ENCODE results near the gene NES. TPM values are rescaled to one million over a fixed set of nuclear protein-coding genes. Genes with fewer than 3 reads are reported as not detected.

Gene NES
- total and polyA plus RNA-seq, 2 experiments from 2014 or later = 25.0 to 95.9 TPM

DNA sequence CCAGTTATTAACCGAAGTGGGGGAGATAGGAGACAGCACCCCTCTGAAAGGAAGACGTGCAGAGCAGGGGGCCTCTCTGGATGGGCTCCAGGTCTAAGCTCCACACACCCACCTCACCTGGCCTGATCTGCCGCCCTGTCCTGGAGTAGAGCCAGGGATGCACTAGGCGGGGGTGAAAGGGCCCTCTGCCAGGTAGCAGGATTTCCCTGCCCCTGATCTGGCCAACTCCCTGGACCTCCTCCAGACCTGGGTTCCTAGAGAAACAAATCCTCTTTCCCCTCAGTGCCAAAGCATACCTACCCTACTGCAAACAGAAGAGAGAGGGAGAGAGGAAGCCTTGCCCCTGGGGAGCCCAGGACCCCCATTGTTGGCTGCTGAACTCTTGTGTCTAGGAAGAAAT, 26.1 kb upstream of the NES start (continued):
- TF ChIP-seq, protein P1, sequence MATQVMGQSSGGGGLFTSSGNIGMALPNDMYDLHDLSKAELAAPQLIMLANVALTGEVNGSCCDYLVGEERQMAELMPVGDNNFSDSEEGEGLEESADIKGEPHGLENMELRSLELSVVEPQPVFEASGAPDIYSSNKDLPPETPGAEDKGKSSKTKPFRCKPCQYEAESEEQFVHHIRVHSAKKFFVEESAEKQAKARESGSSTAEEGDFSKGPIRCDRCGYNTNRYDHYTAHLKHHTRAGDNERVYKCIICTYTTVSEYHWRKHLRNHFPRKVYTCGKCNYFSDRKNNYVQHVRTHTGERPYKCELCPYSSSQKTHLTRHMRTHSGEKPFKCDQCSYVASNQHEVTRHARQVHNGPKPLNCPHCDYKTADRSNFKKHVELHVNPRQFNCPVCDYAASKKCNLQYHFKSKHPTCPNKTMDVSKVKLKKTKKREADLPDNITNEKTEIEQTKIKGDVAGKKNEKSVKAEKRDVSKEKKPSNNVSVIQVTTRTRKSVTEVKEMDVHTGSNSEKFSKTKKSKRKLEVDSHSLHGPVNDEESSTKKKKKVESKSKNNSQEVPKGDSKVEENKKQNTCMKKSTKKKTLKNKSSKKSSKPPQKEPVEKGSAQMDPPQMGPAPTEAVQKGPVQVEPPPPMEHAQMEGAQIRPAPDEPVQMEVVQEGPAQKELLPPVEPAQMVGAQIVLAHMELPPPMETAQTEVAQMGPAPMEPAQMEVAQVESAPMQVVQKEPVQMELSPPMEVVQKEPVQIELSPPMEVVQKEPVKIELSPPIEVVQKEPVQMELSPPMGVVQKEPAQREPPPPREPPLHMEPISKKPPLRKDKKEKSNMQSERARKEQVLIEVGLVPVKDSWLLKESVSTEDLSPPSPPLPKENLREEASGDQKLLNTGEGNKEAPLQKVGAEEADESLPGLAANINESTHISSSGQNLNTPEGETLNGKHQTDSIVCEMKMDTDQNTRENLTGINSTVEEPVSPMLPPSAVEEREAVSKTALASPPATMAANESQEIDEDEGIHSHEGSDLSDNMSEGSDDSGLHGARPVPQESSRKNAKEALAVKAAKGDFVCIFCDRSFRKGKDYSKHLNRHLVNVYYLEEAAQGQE (IDR thresholded peaks at IDR 0.05; ENCODE audit: unreplicated experiment) = no peak
- TF ChIP-seq, protein P2, sequence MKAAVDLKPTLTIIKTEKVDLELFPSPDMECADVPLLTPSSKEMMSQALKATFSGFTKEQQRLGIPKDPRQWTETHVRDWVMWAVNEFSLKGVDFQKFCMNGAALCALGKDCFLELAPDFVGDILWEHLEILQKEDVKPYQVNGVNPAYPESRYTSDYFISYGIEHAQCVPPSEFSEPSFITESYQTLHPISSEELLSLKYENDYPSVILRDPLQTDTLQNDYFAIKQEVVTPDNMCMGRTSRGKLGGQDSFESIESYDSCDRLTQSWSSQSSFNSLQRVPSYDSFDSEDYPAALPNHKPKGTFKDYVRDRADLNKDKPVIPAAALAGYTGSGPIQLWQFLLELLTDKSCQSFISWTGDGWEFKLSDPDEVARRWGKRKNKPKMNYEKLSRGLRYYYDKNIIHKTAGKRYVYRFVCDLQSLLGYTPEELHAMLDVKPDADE (IDR thresholded peaks at IDR 0.05) = no peak
- no peak for TF ChIP-seq ZNF114 (CRISPR knock-in tag; IDR thresholded peaks at IDR 0.05)
- TF ChIP-seq POLR2AphosphoS5 (IDR thresholded peaks at IDR 0.05; ENCODE audit: low read depth) = no peak
- no peak for TF ChIP-seq JUNB (IDR thresholded peaks at IDR 0.05; ENCODE audit: unreplicated experiment)
- no peak for TF ChIP-seq NANOG (IDR thresholded peaks at IDR 0.05; ENCODE audit: borderline replicate concordance)

DNA sequence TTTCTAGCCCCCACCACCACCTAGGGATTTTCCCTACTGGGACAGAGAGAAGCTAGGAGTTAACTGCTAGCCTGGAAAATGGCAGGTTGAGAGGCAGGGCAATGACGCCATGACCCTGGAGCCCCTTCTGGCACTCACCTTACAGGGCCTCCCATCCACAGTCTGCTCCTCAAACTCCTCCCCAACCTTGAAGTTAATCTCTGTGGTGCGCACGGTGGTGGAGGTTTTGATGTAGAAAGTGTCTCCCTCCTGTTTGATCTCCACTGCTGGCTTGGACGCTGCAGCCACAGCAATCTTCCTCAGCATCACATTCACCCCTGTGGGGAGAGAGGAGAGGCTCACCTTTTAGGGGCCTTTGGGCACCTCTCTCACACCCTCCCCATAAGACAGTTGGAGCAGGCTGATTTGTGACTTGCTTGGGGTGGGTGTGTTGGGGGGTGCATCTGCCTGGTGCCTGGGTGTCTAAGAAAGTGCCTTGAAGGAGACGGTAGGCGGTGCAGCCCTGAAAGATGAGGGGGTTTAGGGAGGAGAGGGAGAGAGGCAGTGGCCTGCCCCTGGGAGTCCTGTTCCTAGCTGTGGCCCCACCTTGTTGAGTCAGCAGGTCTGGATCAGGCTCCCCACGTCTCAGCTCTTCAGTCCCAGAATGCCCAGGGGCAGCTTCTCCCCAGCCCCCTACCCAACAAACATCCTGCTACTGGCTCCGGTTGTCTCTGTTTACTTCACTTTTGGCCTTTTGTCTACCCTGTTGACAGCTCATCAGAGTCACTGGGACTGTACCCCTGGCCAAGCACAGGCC, 23.7 kb upstream of the NES start:
- Mint-ChIP-seq H3K9me3 (no peaks in the 10 kb centered on the region; the same call in 2 of the 3 replicates), H3K4me1 (peaks cover 31% of the 10 kb centered on the region), H3K4me3 (no peak overlapping the region), H3K27me3 (ENCODE audit: insufficient read depth, low read depth, poor library complexity) (peaks cover 28% of the 10 kb centered on the region), H3K36me3 (ENCODE audit: low read depth) (peaks cover 47% of the 10 kb centered on the region), H3K27ac (peak overlapping the region; percentile 33; the same call in 1 of the 2 replicates)
- Histone ChIP-seq H2AFZ (no peak overlapping the region), H3K4me3 (no peak overlapping the region), H4K20me1 (replicated peaks; ENCODE audit: insufficient read depth) (no peaks in the 10 kb centered on the region; the same call in 1 of the 2 replicates), H3K79me2 (replicated peaks; ENCODE audit: insufficient read depth) (peaks cover 13% of the 10 kb centered on the region), H3K36me3 (ENCODE audit: insufficient read depth) (no peaks in the 10 kb centered on the region; the same call in 1 of the 2 replicates), H3K4me2 (no peak overlapping the region), H3K9me2 (ENCODE audit: insufficient read depth) (no peaks in the 10 kb centered on the region), H3K27me3 (ENCODE audit: insufficient read depth) (peaks cover 27% of the 10 kb centered on the region), H3K4me1 (ENCODE audit: insufficient read depth) (peaks cover 22% of the 10 kb centered on the region), H3K27ac (ENCODE audit: low read depth) (no peak overlapping the region), H3F3A (replicated peaks; ENCODE audit: low read depth) (peaks cover 4% of the 10 kb centered on the region; the same call in 1 of the 2 replicates)
- TF ChIP-seq, protein P3, sequence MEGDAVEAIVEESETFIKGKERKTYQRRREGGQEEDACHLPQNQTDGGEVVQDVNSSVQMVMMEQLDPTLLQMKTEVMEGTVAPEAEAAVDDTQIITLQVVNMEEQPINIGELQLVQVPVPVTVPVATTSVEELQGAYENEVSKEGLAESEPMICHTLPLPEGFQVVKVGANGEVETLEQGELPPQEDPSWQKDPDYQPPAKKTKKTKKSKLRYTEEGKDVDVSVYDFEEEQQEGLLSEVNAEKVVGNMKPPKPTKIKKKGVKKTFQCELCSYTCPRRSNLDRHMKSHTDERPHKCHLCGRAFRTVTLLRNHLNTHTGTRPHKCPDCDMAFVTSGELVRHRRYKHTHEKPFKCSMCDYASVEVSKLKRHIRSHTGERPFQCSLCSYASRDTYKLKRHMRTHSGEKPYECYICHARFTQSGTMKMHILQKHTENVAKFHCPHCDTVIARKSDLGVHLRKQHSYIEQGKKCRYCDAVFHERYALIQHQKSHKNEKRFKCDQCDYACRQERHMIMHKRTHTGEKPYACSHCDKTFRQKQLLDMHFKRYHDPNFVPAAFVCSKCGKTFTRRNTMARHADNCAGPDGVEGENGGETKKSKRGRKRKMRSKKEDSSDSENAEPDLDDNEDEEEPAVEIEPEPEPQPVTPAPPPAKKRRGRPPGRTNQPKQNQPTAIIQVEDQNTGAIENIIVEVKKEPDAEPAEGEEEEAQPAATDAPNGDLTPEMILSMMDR (conservative IDR thresholded peaks at IDR 0.05; ENCODE audit: low read depth in 2 of 2) = no peak
- ATAC-seq (no peak), DNase-seq (ENCODE audit: low spot score) (no peak)
